ENCODE results near the gene FBN2. TPM values are rescaled to one million over a fixed set of nuclear protein-coding genes. Genes with fewer than 3 reads are reported as not detected.

FBN2 gene
- total and polyA plus RNA-seq, 9 donors = 0.23 to 3.5 (median 1.0) TPM

DNA sequence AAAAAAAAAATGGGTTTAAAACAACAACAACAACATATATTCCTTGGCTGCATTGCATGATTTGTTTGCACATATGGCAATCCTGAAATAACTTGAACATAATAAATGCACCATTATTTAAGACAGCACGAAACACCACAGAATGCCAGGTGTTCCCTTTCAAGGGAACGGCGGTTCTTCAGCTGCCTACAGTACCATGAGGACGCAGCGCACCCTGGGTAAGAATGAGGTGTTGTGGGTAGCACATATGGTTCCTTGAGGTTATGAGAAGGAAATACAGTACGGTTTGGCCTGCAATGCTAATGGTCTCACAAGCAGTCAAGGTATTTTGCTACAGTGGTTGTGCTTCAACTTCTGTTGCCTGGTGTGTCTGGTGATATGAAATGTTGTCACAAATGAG, 279.7 kb downstream of the FBN2 start:
- Histone ChIP-seq H3K4me1 (ENCODE audit: insufficient read depth) (no peaks in the 10 kb centered on the region), H3K27ac (no peak overlapping the region), H3K9me3 (no peaks in the 10 kb centered on the region), H3K36me3 (no peaks in the 10 kb centered on the region), H3K27me3 (no peaks in the 10 kb centered on the region), H3K4me3 (no peak overlapping the region)
- intact Hi-C loops (cut with DNase I) = no loop called here
- 91 to 93% (median 91%) methylated on average over 6 of the region's 6 CpGs for WGBS, 3 donors
- DNase-seq = no peak
- TF ChIP-seq, protein P1, sequence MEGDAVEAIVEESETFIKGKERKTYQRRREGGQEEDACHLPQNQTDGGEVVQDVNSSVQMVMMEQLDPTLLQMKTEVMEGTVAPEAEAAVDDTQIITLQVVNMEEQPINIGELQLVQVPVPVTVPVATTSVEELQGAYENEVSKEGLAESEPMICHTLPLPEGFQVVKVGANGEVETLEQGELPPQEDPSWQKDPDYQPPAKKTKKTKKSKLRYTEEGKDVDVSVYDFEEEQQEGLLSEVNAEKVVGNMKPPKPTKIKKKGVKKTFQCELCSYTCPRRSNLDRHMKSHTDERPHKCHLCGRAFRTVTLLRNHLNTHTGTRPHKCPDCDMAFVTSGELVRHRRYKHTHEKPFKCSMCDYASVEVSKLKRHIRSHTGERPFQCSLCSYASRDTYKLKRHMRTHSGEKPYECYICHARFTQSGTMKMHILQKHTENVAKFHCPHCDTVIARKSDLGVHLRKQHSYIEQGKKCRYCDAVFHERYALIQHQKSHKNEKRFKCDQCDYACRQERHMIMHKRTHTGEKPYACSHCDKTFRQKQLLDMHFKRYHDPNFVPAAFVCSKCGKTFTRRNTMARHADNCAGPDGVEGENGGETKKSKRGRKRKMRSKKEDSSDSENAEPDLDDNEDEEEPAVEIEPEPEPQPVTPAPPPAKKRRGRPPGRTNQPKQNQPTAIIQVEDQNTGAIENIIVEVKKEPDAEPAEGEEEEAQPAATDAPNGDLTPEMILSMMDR (IDR thresholded peaks at IDR 0.05) = no peak
- TF ChIP-seq POLR2A (IDR thresholded peaks at IDR 0.05) (no peak), EP300 (IDR thresholded peaks at IDR 0.05) (no peak)

DNA sequence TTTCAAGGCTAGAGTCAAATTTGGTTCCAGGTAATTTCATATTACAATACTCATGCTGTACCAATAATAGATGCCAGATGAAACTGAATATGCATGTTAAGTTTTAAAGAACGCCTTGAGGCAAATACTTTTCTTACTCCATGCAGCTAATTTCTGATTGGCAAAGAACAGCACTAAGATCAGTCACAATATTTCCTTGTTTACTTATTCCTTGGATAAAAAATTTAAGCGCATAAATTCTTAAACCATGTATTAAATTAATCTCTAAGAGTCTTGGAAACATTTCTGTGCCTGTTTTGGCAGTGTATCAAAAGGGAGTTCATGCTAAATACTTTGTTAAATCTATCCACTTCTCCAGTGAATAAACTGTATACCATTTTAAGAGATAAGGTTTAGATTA, 281.0 kb downstream of the FBN2 start:
- intact Hi-C loops (cut with DNase I) = no loop called here
- no peak overlapping the region for H3K27ac ChIP-seq
- WGBS, 3 donors = 7 to 10% (median 8%) methylated on average over 2 of the region's 2 CpGs

DNA sequence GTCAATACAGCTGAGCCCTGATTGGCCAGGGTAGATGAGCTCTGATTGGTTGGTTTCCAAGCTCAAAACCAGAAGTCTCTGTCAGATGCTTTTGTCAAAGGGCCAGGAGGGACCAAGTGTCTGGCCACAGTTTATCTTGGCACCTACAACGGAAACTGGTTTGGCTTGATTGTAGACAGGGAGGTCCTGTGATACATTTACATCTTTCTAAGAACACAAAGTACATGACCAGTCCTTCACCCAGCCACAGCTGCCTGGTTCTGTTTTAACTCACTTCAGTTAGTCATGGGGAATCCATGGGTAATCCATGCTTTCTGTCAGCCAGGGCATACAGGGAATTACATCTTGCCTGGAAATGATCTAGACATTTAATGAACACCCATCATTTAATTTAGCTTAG, 283.3 kb downstream of the FBN2 start:
- no peaks in the 10 kb centered on the region for H3K9me3 ChIP-seq
- TF ChIP-seq, protein P1 (IDR thresholded peaks at IDR 0.05) = no peak
- TF ChIP-seq POLR2A (IDR thresholded peaks at IDR 0.05) (no peak), EP300 (IDR thresholded peaks at IDR 0.05) (no peak)
- H3K27me3 ChIP-seq = no peaks in the 10 kb centered on the region
- intact Hi-C loops (cut with DNase I) = no loop called here
- H3K4me3 ChIP-seq = no peak overlapping the region
- peaks cover 2% of the 10 kb centered on the region for H3K4me1 ChIP-seq (ENCODE audit: insufficient read depth)
- H3K27ac ChIP-seq = no peak overlapping the region
- DNase-seq = no peak
- H3K36me3 ChIP-seq = no peaks in the 10 kb centered on the region
- WGBS, 3 donors = 20 to 33% (median 24%) methylated on average over 1 of the region's 1 CpG

More for the DNA sequence above, 281.0 kb downstream of the FBN2 start:
- peaks cover 2% of the 10 kb centered on the region for H3K4me1 ChIP-seq (ENCODE audit: insufficient read depth)
- TF ChIP-seq POLR2A (IDR thresholded peaks at IDR 0.05) (no peak), EP300 (IDR thresholded peaks at IDR 0.05) (no peak)
- TF ChIP-seq, protein P1 (IDR thresholded peaks at IDR 0.05) = no peak
- no peak overlapping the region for H3K4me3 ChIP-seq
- H3K9me3 ChIP-seq = no peaks in the 10 kb centered on the region
- no peaks in the 10 kb centered on the region for H3K27me3 ChIP-seq
- DNase-seq = no peak
- H3K36me3 ChIP-seq = no peaks in the 10 kb centered on the region

DNA sequence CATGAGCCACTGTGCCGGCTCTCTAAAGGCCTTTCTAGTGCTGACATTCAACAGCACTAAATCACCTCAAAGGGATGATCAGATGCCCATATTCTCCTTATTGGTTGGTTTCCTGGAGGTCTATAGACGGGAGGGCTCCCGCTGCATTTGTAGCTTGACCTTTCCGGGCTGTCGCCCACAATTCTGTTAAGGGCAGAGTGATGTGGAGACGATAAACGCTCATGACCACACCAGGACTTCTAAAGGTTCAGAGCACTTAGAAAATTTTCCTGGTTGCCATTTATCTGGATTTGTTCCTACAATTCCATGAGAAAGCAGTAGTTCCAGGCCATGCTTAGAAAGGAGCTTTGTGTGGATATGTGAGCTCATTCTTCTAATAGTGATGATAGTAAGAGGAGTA, 284.2 kb downstream of the FBN2 start:
- H3K9me3 ChIP-seq = no peaks in the 10 kb centered on the region
- no peaks in the 10 kb centered on the region for H3K27me3 ChIP-seq
- DNase-seq = no peak
- H3K36me3 ChIP-seq = no peaks in the 10 kb centered on the region
- no peak overlapping the region for H3K4me3 ChIP-seq
- H3K4me1 ChIP-seq (ENCODE audit: insufficient read depth) = peaks cover 2% of the 10 kb centered on the region
- intact Hi-C loops (cut with DNase I) = no loop called here
- 97 to 99% (median 99%) methylated on average over 7 of the region's 7 CpGs for WGBS, 3 donors
- TF ChIP-seq POLR2A (IDR thresholded peaks at IDR 0.05) (no peak), EP300 (IDR thresholded peaks at IDR 0.05) (no peak)
- TF ChIP-seq, protein P1 (IDR thresholded peaks at IDR 0.05) = no peak
- H3K27ac ChIP-seq = no peak overlapping the region
